Measurements from ENCODE around the gene ANK2. TPM values are rescaled to one million over a fixed set of nuclear protein-coding genes. Genes with fewer than 3 reads are reported as not detected.

ANK2 gene
- total RNA-seq = under 1 TPM in 1 of 2 experiments, not detected in 1; 0.36 TPM
- not detected for polyA plus RNA-seq (2013, experiment 1 of 2)
- polyA plus RNA-seq (2013, experiment 2 of 2) = 4.4 TPM
- total RNA-seq = 0 to 2.1 (median 0.14) reads per million in 172 experiments

DNA sequence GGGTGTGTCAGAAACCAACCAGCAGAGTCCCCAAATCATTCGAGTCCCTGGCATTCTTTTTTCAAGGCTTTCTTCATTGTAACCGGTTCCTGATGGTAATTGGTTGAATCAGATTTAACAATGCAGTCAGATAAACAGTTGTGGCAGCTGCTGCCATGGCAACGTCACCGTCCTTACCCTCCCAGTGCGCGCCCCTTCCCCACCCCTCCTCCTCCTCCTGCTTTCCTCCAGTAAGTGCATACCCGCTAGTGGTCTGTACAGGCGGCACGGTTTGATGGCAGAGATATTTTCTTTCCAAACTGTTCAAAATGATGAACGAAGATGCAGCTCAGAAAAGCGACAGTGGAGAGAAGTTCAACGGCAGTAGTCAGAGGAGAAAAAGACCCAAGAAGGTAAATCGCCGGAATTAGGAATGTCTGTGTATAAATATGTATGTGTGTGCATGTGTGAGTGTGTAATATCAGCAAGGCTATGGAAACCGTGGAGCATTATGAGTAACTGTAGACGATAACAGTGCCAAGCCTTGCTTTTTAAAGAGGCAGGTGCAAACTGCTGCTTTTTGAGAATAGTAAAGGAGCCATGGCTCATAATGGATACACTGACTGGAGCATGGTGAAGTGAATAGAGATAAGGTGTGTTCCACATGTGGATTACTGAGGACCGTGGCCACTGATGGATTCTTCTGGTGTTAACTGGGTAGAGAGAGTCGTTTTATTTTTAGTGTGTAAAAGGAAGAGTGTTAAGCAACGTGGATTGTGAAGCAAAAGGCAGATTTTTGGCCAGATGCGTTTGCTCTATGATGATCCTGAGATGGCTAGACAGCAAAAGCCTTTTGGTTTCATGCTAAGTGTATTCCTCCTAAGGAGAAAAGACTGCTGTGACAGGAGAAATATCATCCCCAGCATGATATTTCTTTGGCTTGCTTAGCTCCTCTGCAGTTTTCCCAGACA lies at the start of gene ANK2:
Gene ANK2 (plus strand): TSS at position 233 of the 950 bp plus-strand sequence. CDS start 76 bp downstream, at position 309.
- no peaks in the 10 kb centered on the region for H3K36me3 Mint-ChIP-seq (ENCODE audit: low read depth)
- no peak for ATAC-seq (ENCODE audit: poor library complexity)
- TF ChIP-seq, protein P1, sequence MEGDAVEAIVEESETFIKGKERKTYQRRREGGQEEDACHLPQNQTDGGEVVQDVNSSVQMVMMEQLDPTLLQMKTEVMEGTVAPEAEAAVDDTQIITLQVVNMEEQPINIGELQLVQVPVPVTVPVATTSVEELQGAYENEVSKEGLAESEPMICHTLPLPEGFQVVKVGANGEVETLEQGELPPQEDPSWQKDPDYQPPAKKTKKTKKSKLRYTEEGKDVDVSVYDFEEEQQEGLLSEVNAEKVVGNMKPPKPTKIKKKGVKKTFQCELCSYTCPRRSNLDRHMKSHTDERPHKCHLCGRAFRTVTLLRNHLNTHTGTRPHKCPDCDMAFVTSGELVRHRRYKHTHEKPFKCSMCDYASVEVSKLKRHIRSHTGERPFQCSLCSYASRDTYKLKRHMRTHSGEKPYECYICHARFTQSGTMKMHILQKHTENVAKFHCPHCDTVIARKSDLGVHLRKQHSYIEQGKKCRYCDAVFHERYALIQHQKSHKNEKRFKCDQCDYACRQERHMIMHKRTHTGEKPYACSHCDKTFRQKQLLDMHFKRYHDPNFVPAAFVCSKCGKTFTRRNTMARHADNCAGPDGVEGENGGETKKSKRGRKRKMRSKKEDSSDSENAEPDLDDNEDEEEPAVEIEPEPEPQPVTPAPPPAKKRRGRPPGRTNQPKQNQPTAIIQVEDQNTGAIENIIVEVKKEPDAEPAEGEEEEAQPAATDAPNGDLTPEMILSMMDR (IDR thresholded peaks at IDR 0.05) = no peak
- no peak within 1 kb of the TSS for H3K4me3 Mint-ChIP-seq
- Histone ChIP-seq H3K9me3 (ENCODE audit: control insufficient read depth in 1 of 2, insufficient read depth in 1 of 2, low read length in 2 of 2) (no peaks in the 10 kb centered on the region), H3K27me3 (ENCODE audit: control insufficient read depth in 1 of 2, insufficient read depth in 2 of 2, low read length in 2 of 2) (no peaks in the 10 kb centered on the region), H3K4me3 (ENCODE audit: low read length) (no peak within 1 kb of the TSS), H3K4me1 (ENCODE audit: insufficient read depth, low read length) (no peaks in the 10 kb centered on the region), H3K27ac (ENCODE audit: low read depth in 1 of 2, low read length in 2 of 2) (no peak within 1 kb of the TSS), H3K36me3 (ENCODE audit: insufficient read depth, low read length) (no peaks in the 10 kb centered on the region)
- no peak within 1 kb of the TSS for H3K27ac Mint-ChIP-seq
- no peaks in the 10 kb centered on the region for H3K4me1 Mint-ChIP-seq (ENCODE audit: low read depth)
- CTCF ChIA-PET = no interaction called here
- no peak for DNase-seq
- POLR2A ChIA-PET = interaction anchor here (0.7 kb wide), 1 partner anchor 131 kb away, joined by 3 read pairs; no protein-coding TSS in a partner anchor
- peaks cover 2% of the 10 kb centered on the region for H3K9me3 Mint-ChIP-seq
- peaks cover 9% of the 10 kb centered on the region for H3K27me3 Mint-ChIP-seq
- intact Hi-C loops (cut with DNase I, micrococcal nuclease) = no loop called here

DNA sequence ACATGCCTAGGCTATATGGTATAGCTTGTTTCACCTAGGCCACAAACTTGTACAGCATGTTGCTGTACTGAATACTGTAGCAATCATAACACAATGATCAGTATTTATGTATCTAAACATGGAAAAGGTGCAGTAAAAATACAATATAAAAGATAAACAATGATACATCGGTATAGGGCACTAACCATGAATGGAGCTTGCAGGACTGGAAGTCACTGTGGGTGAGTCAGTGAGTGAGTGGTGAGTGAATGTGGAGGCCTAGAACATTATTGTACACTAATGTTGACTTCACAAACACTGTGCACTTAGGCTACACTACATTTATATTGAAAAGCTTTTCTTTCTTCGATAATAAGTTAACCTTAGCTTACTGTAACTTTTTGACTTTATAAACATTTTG lies 45.6 kb upstream of the ANK2 start:
- intact Hi-C loops (cut with DNase I, micrococcal nuclease) = no loop called here
- peaks cover 5% of the 10 kb centered on the region for H3K27me3 Mint-ChIP-seq
- no peak overlapping the region for H3K4me3 Mint-ChIP-seq
- DNase-seq (no peak), ATAC-seq (ENCODE audit: poor library complexity) (no peak)
- Histone ChIP-seq H3K9me3 (ENCODE audit: control insufficient read depth in 1 of 2, insufficient read depth in 1 of 2, low read length in 2 of 2) (no peaks in the 10 kb centered on the region), H3K4me3 (ENCODE audit: low read length) (no peak overlapping the region), H3K27me3 (ENCODE audit: control insufficient read depth in 1 of 2, insufficient read depth in 2 of 2, low read length in 2 of 2) (no peaks in the 10 kb centered on the region), H3K27ac (ENCODE audit: low read depth in 1 of 2, low read length in 2 of 2) (no peak overlapping the region), H3K4me1 (ENCODE audit: insufficient read depth, low read length) (no peaks in the 10 kb centered on the region), H3K36me3 (ENCODE audit: insufficient read depth, low read length) (no peaks in the 10 kb centered on the region)
- peaks cover 2% of the 10 kb centered on the region for H3K9me3 Mint-ChIP-seq
- TF ChIP-seq, protein P1 (IDR thresholded peaks at IDR 0.05) = no peak
- ChIA-PET POLR2A (no interaction called here), CTCF (no interaction called here)
- no peaks in the 10 kb centered on the region for H3K4me1 Mint-ChIP-seq (ENCODE audit: low read depth)
- H3K36me3 Mint-ChIP-seq (ENCODE audit: low read depth) = no peaks in the 10 kb centered on the region
- no peak overlapping the region for H3K27ac Mint-ChIP-seq

DNA sequence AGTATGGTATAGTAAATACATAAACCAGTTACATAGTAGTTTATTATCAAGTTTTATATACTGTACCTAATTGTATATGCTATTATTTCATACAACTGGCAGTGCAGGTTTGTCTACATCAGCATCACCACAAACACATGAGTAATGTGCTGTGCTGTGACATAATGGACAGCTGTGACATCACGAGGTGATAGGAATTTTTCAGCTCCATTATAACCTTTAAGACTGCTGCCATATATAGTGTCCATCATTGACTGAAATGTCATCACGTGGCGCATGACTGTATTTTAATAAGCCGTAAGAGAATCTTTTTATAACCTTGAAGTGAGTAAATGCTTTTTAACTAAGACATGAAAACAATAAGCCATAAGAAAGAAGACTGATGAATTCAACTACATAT lies 44.8 kb upstream of the ANK2 start:
- DNase-seq = no peak
- ChIA-PET CTCF (no interaction called here), POLR2A (no interaction called here)
- H3K4me3 Mint-ChIP-seq = no peak overlapping the region
- H3K27ac ChIP-seq (ENCODE audit: low read depth in 1 of 2, low read length in 2 of 2) = no peak overlapping the region
- H3K4me3 ChIP-seq (ENCODE audit: low read length) = no peak overlapping the region
- TF ChIP-seq, protein P1 (IDR thresholded peaks at IDR 0.05) = no peak
- H3K27me3 Mint-ChIP-seq = peaks cover 5% of the 10 kb centered on the region
- ATAC-seq (ENCODE audit: poor library complexity) = no peak
- H3K4me1 ChIP-seq (ENCODE audit: insufficient read depth, low read length) = no peaks in the 10 kb centered on the region
- H3K9me3 Mint-ChIP-seq = peaks cover 2% of the 10 kb centered on the region
- intact Hi-C loops (cut with DNase I, micrococcal nuclease) = no loop called here
- H3K27ac Mint-ChIP-seq = no peak overlapping the region
- no peaks in the 10 kb centered on the region for H3K36me3 ChIP-seq (ENCODE audit: insufficient read depth, low read length)
- no peaks in the 10 kb centered on the region for H3K27me3 ChIP-seq (ENCODE audit: control insufficient read depth in 1 of 2, insufficient read depth in 2 of 2, low read length in 2 of 2)
- no peaks in the 10 kb centered on the region for H3K4me1 Mint-ChIP-seq (ENCODE audit: low read depth)
- no peaks in the 10 kb centered on the region for H3K9me3 ChIP-seq (ENCODE audit: control insufficient read depth in 1 of 2, insufficient read depth in 1 of 2, low read length in 2 of 2)
- H3K36me3 Mint-ChIP-seq (ENCODE audit: low read depth) = no peaks in the 10 kb centered on the region

Data from CD4-positive, alpha-beta T cell (primary cell).